Ectodermal cell (in vitro differentiated cells): Measurements from ENCODE around the gene KRTAP22-2. TPM values are rescaled to one million over a fixed set of nuclear protein-coding genes. Genes with fewer than 3 reads are reported as not detected.

Experiments
- H3K27ac ChIP-seq: 2 replicates; pipeline ENCODE4 v1.7.0; 2013; ENCODE audit warnings: mild to moderate bottlenecking, low read depth, low read length; ENCODE audit not compliant: insufficient read depth, poor library complexity, severe bottlenecking
- H3K27me3 ChIP-seq: 2 replicates; pipeline ENCODE4 v1.7.0; 2013; ENCODE audit warnings: mild to moderate bottlenecking, low read length; ENCODE audit not compliant: insufficient read depth, control insufficient read depth, poor library complexity, severe bottlenecking
- H3K36me3 ChIP-seq: one replicate; pipeline ENCODE4 v1.7.0; 2013; ENCODE audit warnings: low read length; ENCODE audit not compliant: control insufficient read depth, insufficient read depth
- H3K4me1 ChIP-seq: one replicate; pipeline ENCODE4 v1.7.0; 2013; ENCODE audit warnings: low read length; ENCODE audit not compliant: control insufficient read depth, insufficient read depth
- H3K4me3 ChIP-seq: 2 replicates; pipeline ENCODE4 v1.7.0; 2013; ENCODE audit warnings: low read depth, low read length, control low read depth; ENCODE audit not compliant: insufficient read depth
- H3K9me3 ChIP-seq: 2 replicates; pipeline ENCODE4 v1.7.0; 2013; ENCODE audit warnings: mild to moderate bottlenecking, low read length, moderate library complexity; ENCODE audit not compliant: control insufficient read depth
- WGBS, 2 experiments: methylation state at CpG; one replicate each; pipeline ENCODE4 v1.1.7; 2013; ENCODE audit warnings: missing lambda C conversion rate in 2 of 2; 5-methylcytosine and 5-hydroxymethylcytosine counted together
- polyA plus RNA-seq, 4 experiments: library from polyadenylated mRNA; stranded (reverse); fragments of 50-300 nt; gene quantifications; one replicate each; pipeline ENCODE4 v1.2.3, GENCODE V29; 2013

Gene KRTAP22-2
- not detected for polyA plus RNA-seq (2013, experiment 1 of 4)
- not detected for polyA plus RNA-seq (2013, experiment 2 of 4)
- not detected for polyA plus RNA-seq (2013, experiment 3 of 4)
- not detected for polyA plus RNA-seq (2013, experiment 4 of 4)

- no peak within 1 kb of the TSS for H3K27ac ChIP-seq
- no peaks in the 10 kb centered on the region for H3K9me3 ChIP-seq
- no peak within 1 kb of the TSS for H3K4me3 ChIP-seq
- H3K4me1 ChIP-seq: no peaks in the 10 kb centered on the region
- no peaks in the 10 kb centered on the region for H3K27me3 ChIP-seq
- H3K36me3 ChIP-seq: no peaks in the 10 kb centered on the region
These were observed at the start of gene KRTAP22-2 for GRCh38 chr21:30590297-30590696. KRTAP22-2 (minus strand) TSS chr21:30590397.

DNA sequence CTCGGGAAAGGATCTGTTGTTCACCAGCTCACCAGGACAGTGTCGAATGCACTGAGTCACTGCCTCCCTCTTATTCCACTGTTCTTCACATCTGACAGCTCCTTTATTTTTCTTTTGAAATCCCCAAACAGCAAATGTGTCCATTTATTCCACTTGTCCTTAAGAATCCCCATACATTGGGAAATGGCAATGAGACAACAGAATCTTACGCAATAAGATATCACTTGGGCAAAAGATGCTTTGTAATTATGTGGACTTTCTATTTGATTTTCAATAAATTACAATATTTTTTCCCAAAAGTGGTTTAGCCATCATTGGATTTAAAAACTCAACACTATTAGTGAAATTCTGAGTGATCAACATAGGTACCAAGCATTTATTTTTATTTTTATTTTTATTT, 48.5 kb upstream of the KRTAP22-2 start:
- H3K36me3 ChIP-seq: no peaks in the 10 kb centered on the region
- no peaks in the 10 kb centered on the region for H3K4me1 ChIP-seq
- no peaks in the 10 kb centered on the region for H3K27me3 ChIP-seq
- no peak overlapping the region for H3K4me3 ChIP-seq
- WGBS, 2 experiments: 85 to 94% methylated on average over 2 of the region's 3 CpGs
- no peak overlapping the region for H3K27ac ChIP-seq
- no peaks in the 10 kb centered on the region for H3K9me3 ChIP-seq

DNA sequence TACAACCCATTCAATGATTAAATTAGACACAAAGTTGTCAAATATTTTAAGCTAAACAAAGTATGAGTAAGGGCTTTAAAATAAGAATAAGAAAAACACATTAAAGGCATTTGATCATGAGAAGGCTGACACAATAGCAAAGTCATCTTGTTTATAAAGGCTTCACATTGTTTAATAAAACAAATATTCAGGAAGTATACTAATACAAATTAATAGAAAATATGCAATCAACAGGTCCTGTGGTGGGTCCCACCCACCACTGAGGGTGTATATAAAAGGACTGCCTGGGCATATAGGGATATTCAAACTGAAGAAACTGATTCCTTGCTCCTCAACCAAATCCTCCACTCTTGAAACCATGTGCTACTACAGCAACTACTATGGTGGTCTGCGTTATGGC, 44.7 kb upstream of the KRTAP22-2 start, which contains the start of gene KRTAP20-2:
TSS of gene KRTAP20-2 (plus strand) at position 301 of the 400 bp plus-strand sequence. CDS start at position 359, 58 bp downstream.
- H3K9me3 ChIP-seq: no peaks in the 10 kb centered on the region
- no peak within 1 kb of the TSS for H3K27ac ChIP-seq
- no peak within 1 kb of the TSS for H3K4me3 ChIP-seq
- H3K36me3 ChIP-seq: no peaks in the 10 kb centered on the region
- H3K4me1 ChIP-seq: no peaks in the 10 kb centered on the region
- no peaks in the 10 kb centered on the region for H3K27me3 ChIP-seq
- WGBS, 2 experiments: 92 to 97% methylated on average over 1 of the region's 1 CpG

GRCh38 chr21:30629200-30629599, 39.0 kb upstream of the KRTAP22-2 start:
- Histone ChIP-seq H3K9me3 (no peaks in the 10 kb centered on the region), H3K27me3 (no peaks in the 10 kb centered on the region), H3K4me3 (no peak overlapping the region), H3K27ac (no peak overlapping the region), H3K4me1 (no peaks in the 10 kb centered on the region), H3K36me3 (no peaks in the 10 kb centered on the region)
- 93% methylated on average over 1 of the region's 1 CpG for WGBS, 2 experiments

DNA sequence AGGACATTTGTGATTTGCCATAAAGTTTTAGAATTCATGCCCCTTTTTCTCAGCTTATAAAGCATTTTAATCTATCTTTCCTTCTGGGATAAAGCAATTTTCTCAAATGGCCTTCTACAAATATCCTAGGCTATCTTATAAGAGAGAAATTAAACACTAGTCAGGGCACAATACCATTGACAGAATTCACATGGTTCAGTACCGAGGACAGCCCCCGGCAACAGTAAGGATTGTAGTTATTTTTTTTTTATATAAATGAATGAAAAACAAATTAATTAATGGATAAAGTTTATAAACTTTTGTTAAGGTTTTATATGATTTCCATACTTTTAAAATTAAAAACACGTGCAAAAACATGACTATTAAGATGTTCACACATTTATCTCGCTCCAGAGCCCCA, 37.9 kb upstream of the KRTAP22-2 start:
- Histone ChIP-seq H3K36me3 (no peaks in the 10 kb centered on the region), H3K27me3 (no peaks in the 10 kb centered on the region), H3K27ac (no peak overlapping the region), H3K4me3 (no peak overlapping the region), H3K4me1 (no peaks in the 10 kb centered on the region), H3K9me3 (no peaks in the 10 kb centered on the region)
- WGBS, 2 experiments: 57 to 76% methylated on average over 2 of the region's 4 CpGs

DNA sequence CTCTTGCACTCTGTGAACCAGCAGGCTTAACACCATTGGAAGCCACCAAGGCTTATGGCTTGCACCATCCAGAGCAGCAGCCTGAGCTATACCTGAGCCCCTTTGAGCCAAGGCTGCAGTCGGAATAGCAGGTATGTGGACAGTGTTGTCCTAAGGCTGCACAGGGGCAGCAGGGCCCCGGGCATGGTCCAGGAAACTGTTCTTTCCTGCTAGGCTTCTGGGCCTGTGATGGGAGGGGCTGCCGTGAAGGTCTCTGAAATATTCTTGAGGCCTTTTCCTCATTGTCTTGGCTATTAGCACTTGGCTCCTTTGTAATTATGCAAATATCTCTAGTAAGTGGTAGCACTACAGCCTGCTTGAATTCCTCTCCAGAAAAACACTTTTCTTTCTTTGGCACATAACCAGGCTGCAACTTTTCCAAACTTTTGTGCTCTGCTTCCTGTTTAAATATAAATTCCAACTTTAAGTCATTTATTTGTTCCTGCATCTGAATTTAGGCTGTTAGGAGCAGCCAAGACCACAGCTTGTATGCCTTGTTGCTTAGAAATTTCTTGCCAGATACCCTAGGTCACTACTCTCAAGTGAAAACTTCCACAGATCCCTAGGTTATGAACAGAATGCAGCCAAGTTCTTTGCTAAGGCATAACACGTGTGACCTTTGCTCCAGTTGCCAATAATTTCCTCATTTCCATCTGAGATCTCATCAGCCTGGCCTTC, 35.4 kb upstream of the KRTAP22-2 start:
- H3K9me3 ChIP-seq: no peaks in the 10 kb centered on the region

DNA sequence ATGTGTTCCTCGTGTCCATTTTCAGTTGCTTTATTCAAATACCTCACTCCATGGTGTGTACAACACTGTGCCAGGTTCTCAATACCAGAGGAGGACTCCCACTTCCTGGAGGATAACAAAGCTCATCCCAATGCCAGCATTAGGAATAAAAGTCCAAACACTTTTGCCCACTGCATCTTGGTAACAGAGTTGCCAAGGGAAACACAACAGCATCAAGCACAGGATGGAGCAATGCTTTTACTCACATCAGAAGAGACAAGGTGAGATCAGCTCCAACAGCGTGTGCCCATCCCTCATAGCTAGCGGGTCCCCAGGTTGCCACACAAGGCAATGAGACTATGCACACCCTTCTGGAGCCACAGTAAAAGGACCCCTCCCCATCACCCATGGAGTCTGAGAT, 33.2 kb upstream of the KRTAP22-2 start:
- no peak overlapping the region for H3K27ac ChIP-seq
- no peaks in the 10 kb centered on the region for H3K4me1 ChIP-seq
- no peak overlapping the region for H3K4me3 ChIP-seq
- no peaks in the 10 kb centered on the region for H3K36me3 ChIP-seq
- WGBS, 2 experiments: 91 to 94% methylated on average over 3 of the region's 3 CpGs
- no peaks in the 10 kb centered on the region for H3K27me3 ChIP-seq
- H3K9me3 ChIP-seq: no peaks in the 10 kb centered on the region

More for the DNA sequence above, 35.4 kb upstream of the KRTAP22-2 start:
- H3K27ac ChIP-seq: no peak overlapping the region
- no peaks in the 10 kb centered on the region for H3K27me3 ChIP-seq
- H3K4me1 ChIP-seq: no peaks in the 10 kb centered on the region
- no peaks in the 10 kb centered on the region for H3K36me3 ChIP-seq
- WGBS, 2 experiments: 89 to 90% methylated on average over 4 of the region's 4 CpGs
- no peak overlapping the region for H3K4me3 ChIP-seq

GRCh38 chr21:30620522-30620921, 30.3 kb upstream of the KRTAP22-2 start, which contains the start of gene KRTAP20-4:
KRTAP20-4 (plus strand) TSS chr21:30620627.
- Histone ChIP-seq H3K27ac (no peak within 1 kb of the TSS), H3K9me3 (no peaks in the 10 kb centered on the region), H3K4me3 (no peak within 1 kb of the TSS), H3K27me3 (no peaks in the 10 kb centered on the region), H3K36me3 (no peaks in the 10 kb centered on the region), H3K4me1 (no peaks in the 10 kb centered on the region)
- WGBS, 2 experiments: 95 to 100% methylated on average over 2 to 3 of the region's 3 CpGs

- no peaks in the 10 kb centered on the region for H3K27me3 ChIP-seq
- no peaks in the 10 kb centered on the region for H3K9me3 ChIP-seq
- H3K4me1 ChIP-seq: no peaks in the 10 kb centered on the region
- no peak overlapping the region for H3K27ac ChIP-seq
- H3K36me3 ChIP-seq: no peaks in the 10 kb centered on the region
- no peak overlapping the region for H3K4me3 ChIP-seq
These were observed 29.9 kb upstream of the KRTAP22-2 start for GRCh38 chr21:30620080-30620479.

- Histone ChIP-seq H3K9me3 (no peaks in the 10 kb centered on the region), H3K4me3 (no peak within 1 kb of the TSS), H3K27ac (no peak within 1 kb of the TSS), H3K4me1 (no peaks in the 10 kb centered on the region), H3K27me3 (no peaks in the 10 kb centered on the region), H3K36me3 (no peaks in the 10 kb centered on the region)
- WGBS, 2 experiments: 94% methylated on average over 2 of the region's 2 CpGs; no CpG with 5 or more reads in 1 of the 2 experiments
These were observed 25.9 kb upstream of the KRTAP22-2 start, which contains the start of gene KRTAP20-1 for GRCh38 chr21:30616125-30616524. KRTAP20-1 (plus strand) TSS chr21:30616425; CDS start chr21:30616455, 30 bp downstream.
